ENCODE data around the gene SLC6A19. TPM values are rescaled to one million over a fixed set of nuclear protein-coding genes. Genes with fewer than 3 reads are reported as not detected.

SLC6A19 gene
- total and polyA plus RNA-seq, 9 of the 15 experiments (the other 6 are each of a cell fraction or from before 2014, with no cell fraction given), result 0.03 to 1.6 (median 0.59) TPM

DNA sequence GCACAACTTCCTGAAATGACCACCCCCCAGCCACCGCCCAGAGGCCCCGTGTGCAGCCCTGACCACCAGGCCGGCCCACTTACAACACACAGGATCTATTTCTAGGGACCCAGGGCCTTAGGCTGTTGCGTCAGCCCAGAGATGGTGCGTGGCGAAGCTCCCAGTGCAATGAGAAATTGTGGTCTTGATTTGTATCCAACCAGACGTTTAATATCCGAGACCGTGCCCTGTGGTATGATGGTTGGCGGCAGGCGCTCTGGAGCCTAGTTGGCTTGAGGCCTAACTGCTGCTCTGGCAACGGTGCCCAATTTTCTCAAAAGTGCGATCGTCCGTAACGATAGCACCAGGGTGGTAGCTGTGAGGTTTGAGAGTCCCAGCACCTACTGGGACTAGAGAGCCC is 32.6 kb upstream of the SLC6A19 start:
- DNase-seq (ENCODE audit: extremely low read depth in 1 of 4, low spot score in 3 of 4) (no peak), FAIRE-seq (no peak), ATAC-seq (no peak)
- Histone ChIP-seq H3K27me3 (ENCODE audit: control insufficient read depth in 2 of 2, insufficient read depth in 2 of 2, low read length in 2 of 2) (peaks cover 10 to 43% of the 10 kb centered on the region in 2 experiments), H3K27ac (ENCODE audit: extremely low read depth, low read depth, low read length) (no peak overlapping the region), H3K9ac (ENCODE audit: insufficient read depth in 1 of 2, low read depth in 2 of 2, low read length in 2 of 2) (no peak overlapping the region), H3K9me3 (replicated peaks; ENCODE audit: control insufficient read depth, insufficient read depth, low read depth, low read length) (no peaks in the 10 kb centered on the region), H3K4me2 (ENCODE audit: insufficient read depth, low read length) (no peak overlapping the region), H3K4me1 (replicated peaks in 1 of 2; ENCODE audit: control insufficient read depth in 2 of 2, insufficient read depth in 2 of 2, low read length in 2 of 2) (peaks cover 2 to 33% of the 10 kb centered on the region in 2 experiments; a peak in 3 of 5 replicates), H3K79me2 (ENCODE audit: control insufficient read depth, insufficient read depth, low read length) (no peaks in the 10 kb centered on the region), H3K9me1 (ENCODE audit: control insufficient read depth, insufficient read depth, low read length) (no peaks in the 10 kb centered on the region), H3K4me3 (no peak overlapping the region), H2AFZ (ENCODE audit: low read depth, low read length) (no peak overlapping the region), H3K36me3 (ENCODE audit: control insufficient read depth, insufficient read depth, low read length) (no peaks in the 10 kb centered on the region), H4K20me1 (replicated peaks; ENCODE audit: control insufficient read depth, insufficient read depth, low read length) (peaks cover 14% of the 10 kb centered on the region)
- POLR2A ChIA-PET, result interaction anchor here (0.5 to 1.0 kb wide), 4 partner anchors 50 to 142 kb away, joined by 3 to 4 read pairs (median 3); no protein-coding TSS in a partner anchor
- CTCF ChIA-PET (ENCODE audit: low intra/inter-chr PET ratio), result interaction anchor here (0.7 to 2.7 kb wide), 9 partner anchors 13 to 476 kb away, joined by 3 to 25 read pairs (median 10); no protein-coding TSS in a partner anchor
- WGBS (ENCODE audit: insufficient coverage, low coverage, missing lambda C conversion rate), result 50% methylated on average over 16 of the region's 16 CpGs
- in situ Hi-C loops (cut with MboI) (loop anchor here (5.0 kb wide), 1 partner anchor 474 kb away; no protein-coding TSS in a partner anchor), intact Hi-C loops (cut with micrococcal nuclease) (loop anchor here (1.0 to 10.0 kb wide), 5 partner anchors 36 to 477 kb away; no protein-coding TSS in a partner anchor)
- BruUV-seq (replicated peaks), result no TSS peak
- no peak for TF ChIP-seq ZNF589 (CRISPR knock-in tag; IDR thresholded peaks at IDR 0.05; ENCODE audit: low read depth)
- no peak for TF ChIP-seq SAFB (IDR thresholded peaks at IDR 0.05; ENCODE audit: borderline replicate concordance, low read depth, low read length)
- TF ChIP-seq NFIC (IDR thresholded peaks at IDR 0.05), result no peak
- TF ChIP-seq CEBPB (tag; IDR thresholded peaks at IDR 0.05), result peak; percentile 45; the same call in 1 of the 2 replicates
- no peak for TF ChIP-seq NFYB (IDR thresholded peaks at IDR 0.05; ENCODE audit: extremely low read depth, insufficient read length)
- TF ChIP-seq ELF1 (tag; IDR thresholded peaks at IDR 0.05), result no peak
- TF ChIP-seq, protein P1, sequence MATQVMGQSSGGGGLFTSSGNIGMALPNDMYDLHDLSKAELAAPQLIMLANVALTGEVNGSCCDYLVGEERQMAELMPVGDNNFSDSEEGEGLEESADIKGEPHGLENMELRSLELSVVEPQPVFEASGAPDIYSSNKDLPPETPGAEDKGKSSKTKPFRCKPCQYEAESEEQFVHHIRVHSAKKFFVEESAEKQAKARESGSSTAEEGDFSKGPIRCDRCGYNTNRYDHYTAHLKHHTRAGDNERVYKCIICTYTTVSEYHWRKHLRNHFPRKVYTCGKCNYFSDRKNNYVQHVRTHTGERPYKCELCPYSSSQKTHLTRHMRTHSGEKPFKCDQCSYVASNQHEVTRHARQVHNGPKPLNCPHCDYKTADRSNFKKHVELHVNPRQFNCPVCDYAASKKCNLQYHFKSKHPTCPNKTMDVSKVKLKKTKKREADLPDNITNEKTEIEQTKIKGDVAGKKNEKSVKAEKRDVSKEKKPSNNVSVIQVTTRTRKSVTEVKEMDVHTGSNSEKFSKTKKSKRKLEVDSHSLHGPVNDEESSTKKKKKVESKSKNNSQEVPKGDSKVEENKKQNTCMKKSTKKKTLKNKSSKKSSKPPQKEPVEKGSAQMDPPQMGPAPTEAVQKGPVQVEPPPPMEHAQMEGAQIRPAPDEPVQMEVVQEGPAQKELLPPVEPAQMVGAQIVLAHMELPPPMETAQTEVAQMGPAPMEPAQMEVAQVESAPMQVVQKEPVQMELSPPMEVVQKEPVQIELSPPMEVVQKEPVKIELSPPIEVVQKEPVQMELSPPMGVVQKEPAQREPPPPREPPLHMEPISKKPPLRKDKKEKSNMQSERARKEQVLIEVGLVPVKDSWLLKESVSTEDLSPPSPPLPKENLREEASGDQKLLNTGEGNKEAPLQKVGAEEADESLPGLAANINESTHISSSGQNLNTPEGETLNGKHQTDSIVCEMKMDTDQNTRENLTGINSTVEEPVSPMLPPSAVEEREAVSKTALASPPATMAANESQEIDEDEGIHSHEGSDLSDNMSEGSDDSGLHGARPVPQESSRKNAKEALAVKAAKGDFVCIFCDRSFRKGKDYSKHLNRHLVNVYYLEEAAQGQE (IDR thresholded peaks at IDR 0.05; ENCODE audit: borderline replicate concordance), result no peak
- TF ChIP-seq, protein P1 (CRISPR knock-in tag; IDR thresholded peaks at IDR 0.05; ENCODE audit: low read depth), result no peak
- no peak for TF ChIP-seq NR3C1 (CRISPR knock-in tag; IDR thresholded peaks at IDR 0.05)

Measured in K562 (cell line).